Stimulated activated CD8-positive, alpha-beta memory T cell treated with anti-CD3 and anti-CD28 coated beads, Interleukin-7, amount 100 ng/mL, for 24 hours (primary cell): ENCODE data around the gene SORCS2.

ENCODE experiments used
- DNase-seq: peaks from one replicate; pipeline ENCODE4 v3.0.0-alpha.2; 2020; ENCODE audit warnings: low read depth

Gene SORCS2

GRCh38 chr4:7531640-7531994, 339.3 kb downstream of the SORCS2 start:
- no peak for DNase-seq

DNA sequence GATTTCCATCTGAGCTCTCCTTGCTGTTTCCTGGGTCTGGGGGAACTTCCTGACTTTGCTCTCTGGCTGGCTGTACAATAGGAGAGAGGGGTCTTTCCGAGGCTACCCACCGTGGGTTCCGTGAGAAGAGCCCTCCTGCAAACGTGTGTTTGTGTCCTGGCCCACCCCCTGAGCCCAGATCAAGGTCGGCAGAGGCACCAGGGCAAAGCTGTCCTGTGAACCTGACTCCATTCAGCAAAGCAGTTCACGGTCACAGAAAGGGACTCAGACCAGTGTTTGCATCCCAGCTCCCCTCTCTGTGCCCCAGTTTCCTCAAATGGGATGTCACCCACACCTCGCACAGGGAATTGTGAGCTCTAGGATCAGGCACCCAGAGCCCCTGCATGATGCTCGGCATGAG, 339.7 kb downstream of the SORCS2 start:
- DNase-seq: no peak

GRCh38 chr4:7533267-7533666, 340.9 kb downstream of the SORCS2 start:
- DNase-seq: no peak

DNA sequence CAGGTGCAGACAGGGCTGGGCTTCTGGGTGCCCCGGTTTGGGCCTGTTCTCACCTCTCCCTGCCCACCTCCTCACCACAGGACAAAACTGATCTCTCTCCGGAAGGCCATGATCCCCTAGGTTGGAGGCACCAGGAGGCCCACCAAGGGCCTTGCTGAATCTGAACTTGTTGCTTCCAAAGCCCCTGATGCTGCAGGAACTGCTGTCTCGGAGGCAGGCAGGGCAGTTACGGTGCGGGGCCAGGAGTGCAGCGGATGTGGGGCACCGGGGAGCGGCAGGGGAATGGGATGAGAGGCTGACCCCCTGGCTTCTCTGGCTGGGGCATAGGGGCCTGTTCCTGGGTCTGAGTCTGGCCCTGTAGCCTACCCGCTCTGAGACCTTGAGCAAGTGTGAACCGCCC, 342.8 kb downstream of the SORCS2 start:
- no peak for DNase-seq

DNA sequence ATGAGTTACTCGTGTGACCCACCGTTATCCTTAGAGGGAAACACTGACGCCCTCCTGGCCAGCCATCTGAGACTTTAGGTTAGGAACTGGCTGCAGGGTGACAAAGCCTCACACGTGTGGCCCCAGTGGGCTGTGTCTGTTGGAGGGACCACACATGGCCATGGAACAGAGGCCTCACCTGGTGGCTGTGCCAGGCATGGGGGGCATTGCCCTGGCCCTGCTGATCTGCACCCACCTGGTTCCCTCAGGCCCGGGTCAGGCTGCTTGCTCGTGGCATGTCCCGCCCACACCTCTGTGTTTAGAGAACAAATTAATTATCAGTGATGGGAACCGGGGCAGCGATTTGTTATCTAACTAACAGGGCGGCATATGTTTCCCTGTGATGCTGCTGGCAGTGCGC, 343.3 kb downstream of the SORCS2 start:
- no peak for DNase-seq

- no peak for DNase-seq
These were observed 344.5 kb downstream of the SORCS2 start for GRCh38 chr4:7536876-7537275.

GRCh38 chr4:7537853-7538400, 345.6 kb downstream of the SORCS2 start:
- DNase-seq: no peak

DNA sequence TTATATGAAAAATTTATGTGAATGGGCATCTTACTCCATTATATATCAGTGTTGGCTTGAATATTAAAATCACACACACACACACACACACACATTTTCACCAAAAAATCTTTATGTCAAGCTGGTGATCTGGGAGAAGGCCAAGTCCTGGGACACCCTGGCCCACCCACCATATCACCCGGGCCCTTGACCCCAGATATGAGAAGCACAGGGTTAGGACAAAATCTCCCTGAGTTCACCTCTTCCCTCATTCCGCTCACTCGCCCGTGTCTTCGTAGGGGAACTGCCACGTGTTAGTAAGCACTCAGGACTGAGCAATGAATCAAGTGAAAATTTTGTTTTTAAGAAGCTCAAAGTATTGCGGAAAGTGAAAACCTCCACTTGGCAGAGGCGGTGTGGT, 346.2 kb downstream of the SORCS2 start:
- DNase-seq: no peak

GRCh38 chr4:7539186-7539585, 346.8 kb downstream of the SORCS2 start:
- no peak for DNase-seq

DNA sequence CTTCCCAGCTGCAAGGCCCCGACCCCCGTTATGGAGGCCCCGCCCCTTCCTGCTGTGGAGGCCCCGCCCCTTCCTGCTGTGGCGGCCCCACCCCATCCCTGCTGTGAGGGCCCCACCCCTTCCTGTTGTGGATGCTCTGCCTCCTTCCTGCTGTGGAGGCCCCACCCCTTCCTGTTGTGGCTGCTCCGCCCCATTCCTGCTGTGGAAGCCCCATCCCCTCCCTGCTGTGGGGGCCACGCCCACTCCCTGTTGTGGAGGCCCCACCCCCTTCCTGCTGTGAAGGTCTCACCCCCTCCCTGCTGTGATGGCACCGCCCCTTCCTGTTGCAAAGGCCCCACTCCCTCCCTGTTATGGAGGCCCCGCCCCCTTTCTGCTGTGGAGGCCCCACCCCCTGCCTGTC, 347.3 kb downstream of the SORCS2 start:
- no peak for DNase-seq

DNA sequence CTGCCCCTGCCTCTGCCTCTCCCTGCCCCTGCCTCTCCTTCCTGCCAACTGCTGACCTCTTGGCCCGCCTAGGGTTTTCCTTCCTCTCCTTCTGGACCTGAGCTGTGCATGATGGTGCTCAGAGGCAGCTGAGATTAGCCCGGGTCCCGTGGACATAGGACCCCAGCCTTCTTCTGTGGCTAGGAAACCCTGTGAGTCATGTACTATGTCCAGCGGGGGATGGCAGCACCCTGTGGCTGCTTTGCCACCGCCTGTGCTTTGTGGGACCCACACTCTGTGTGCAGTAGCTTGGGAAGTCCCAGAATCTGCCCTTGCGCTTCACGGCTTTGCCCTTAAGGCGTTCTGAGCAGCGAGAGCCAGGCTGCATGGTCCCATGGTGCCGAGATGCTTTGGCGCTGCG, 347.9 kb downstream of the SORCS2 start:
- DNase-seq: no peak

GRCh38 chr4:7540654-7541413, 348.5 kb downstream of the SORCS2 start:
- DNase-seq: no peak

DNA sequence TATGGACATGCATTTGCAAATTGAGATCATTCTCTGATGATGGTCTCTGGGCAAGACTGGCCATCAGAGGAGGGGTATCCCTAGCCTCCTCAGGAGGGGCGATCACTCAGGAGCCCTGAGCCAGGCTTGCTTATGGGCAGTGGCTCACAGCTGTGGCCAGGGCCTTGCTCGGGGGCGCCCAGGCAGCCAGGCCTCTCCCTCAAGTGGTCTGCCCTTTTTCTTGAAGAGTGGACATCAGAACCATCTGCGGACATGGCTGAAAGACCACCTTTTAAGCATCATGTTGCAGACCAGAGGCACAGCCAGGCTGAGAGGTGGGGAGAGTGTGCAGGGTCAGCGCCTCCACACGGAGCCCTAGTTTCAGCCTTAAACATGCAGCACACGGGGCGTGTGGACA, 349.1 kb downstream of the SORCS2 start:
- no peak for DNase-seq

DNA sequence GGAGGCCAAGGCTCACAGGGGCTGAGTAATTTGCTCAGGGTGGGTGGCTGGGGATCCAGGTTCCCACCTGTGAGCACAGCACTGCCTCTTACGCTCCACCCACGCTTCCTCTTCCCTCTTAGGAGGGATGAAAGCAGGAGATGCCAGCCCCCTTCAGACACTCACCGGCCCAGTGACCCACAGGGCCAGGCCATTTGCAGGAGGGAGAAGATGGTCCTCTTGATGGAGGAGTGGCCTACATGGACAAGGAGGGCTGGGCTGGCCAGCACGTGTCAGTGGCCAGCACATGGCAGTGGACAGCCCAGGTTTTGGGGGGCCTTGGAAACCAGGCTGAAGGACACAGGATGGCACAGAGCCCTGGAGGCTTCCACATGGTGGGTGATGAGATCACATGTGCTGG, 350.4 kb downstream of the SORCS2 start:
- DNase-seq: no peak

DNA sequence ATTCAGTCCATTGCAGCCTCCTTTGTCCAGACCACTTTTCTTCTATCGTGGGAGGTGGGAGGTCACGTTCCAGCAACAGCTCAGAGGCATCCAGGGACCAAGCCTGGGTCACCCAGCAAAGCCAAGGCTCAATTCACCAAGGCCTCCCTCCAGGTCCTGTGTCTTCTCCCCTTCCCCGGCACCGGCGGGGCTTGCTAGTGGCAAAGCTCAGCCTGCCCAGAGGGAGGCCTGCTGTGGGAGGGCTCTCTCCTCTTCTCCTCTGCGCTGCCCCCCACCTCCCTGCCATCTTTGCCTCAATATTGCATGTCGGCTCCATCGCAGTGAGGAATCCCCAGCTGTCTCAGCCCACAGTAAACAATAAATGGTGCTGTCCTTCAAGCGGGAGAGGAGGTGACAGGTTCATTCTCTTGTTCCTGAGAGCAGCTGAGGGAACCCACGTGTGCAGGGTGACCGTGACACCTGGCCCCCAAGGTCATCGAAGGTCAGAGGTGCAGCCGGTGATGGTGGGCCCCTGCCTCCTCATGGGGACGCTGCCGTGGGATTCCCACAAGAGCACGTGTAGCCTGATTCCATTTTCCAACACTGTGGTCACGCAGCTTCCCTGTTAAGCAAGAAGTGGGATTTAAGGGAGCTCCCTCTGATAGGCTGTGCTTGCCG, 353.9 kb downstream of the SORCS2 start:
- DNase-seq: no peak

DNA sequence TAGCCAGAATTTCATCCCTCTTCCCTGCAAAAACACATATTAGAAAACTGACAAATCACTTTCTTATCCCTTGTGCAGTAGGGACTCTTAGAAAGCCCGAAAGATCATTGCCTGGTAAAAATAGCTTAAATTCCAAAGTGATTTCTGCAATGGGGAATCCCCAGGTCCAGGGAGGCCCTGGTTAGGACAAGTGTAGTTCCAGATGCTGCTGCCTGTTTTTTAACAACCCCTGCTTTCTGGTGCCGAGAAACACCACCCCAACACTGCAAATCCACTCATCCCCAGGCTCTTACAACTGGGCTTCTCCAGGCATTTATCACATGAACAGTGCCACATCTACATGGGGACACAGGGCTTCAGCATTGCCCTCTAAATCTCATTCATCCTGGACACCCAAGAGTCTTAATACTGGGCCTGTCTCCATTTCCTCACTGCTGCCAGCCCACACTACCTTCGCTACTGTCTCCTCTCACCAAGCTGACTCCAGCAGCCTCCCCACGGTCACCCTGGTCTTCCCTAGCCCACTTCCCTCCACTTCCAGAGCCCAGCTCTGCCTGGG, 354.6 kb downstream of the SORCS2 start:
- no peak for DNase-seq

DNA sequence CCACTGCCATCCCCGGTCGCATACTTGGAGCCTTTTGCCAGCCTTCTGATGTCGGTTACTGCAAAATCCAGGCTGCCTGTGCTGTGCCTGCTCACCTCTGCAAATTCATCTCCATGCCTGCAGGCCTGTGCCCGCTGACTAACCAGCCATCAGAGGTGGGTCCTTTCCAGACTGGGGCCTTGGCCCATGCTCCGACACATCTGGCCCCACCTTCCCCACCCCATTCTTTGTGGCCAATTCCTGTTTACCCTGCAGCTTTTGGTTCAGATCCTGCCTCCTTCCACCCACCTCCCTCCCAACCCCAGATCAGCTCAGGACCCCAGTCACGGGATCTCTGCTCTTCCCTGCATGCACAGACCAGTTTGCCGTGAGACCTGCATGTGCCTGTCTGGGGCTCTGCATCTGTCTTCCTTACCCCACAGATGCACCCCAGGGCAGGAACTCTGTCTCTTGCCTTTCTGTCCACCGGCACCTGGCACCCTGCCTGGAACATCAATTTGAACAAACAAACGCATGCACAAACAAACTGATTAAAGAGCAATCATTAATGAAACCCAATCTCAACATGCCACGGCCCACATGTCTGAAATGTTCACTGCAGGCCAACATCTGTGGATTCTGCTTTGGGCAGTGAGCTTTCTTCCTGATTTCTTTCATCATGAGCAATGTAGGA, 355.2 kb downstream of the SORCS2 start:
- DNase-seq: no peak

DNA sequence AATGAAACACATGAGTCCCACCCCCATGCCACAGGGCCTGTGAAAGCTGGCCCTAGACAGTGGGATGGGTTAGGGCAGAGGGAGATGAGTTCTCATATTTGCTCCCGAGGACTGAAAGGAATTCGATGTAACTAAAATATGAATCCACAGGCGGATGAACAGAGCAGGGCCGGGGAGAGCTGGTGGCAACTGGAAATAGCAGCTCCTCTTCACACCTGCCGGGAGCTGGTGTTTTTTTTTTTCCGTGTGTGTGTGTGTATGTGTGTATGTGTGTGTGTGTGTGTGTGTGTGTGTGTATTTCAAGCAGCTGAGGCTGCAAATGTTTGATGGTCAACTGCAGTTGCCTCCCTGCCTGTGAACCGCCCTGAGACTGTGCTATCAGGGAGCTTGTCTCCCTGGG, 357.5 kb downstream of the SORCS2 start:
- DNase-seq: no peak

GRCh38 chr4:7552466-7552865, 360.1 kb downstream of the SORCS2 start:
- DNase-seq: no peak

DNA sequence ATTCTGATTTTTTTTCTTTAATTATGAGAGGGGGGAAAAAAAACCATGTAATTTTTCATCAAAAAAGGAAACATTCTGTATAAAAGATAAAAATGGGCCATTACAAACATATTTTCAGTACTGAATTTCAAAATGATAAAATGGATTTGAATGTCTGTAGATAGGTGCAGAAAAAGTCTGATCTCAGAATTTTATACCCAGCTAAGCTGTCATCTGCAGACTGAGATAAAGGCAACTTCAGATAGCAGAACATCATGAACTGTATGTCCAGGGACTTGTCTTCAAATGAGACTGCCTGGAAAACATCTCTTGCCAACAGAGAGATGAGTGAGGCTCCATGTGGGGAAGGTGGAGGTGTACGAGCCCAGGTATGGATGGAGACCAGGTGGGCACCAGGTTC, 360.9 kb downstream of the SORCS2 start:
- DNase-seq: no peak

DNA sequence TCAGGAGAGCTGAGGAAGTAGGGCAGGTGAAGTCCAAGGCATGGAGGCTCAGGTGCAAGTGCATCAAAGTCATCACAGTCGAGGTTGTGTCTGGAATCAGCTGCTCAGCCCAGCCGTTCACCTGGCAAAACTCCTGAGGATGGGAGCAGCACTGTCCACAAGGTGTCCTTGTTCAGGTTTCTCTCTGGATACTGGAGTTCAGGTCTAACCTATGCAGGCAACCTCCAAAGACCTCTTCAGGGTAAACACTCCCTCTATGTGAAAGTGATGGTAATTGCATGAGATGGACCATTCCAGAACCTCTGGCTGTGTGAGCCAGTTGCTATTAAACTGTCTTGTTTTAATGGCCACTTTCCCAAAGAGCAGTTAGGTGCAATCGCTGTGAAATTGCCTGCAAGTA, 362.6 kb downstream of the SORCS2 start:
- DNase-seq: no peak

- DNase-seq: no peak
These were observed 364.2 kb downstream of the SORCS2 start for GRCh38 chr4:7556558-7556957.

- no peak for DNase-seq
These were observed 365.1 kb downstream of the SORCS2 start for GRCh38 chr4:7557456-7557855.
